ENCODE results near the gene ANKRD26.

GRCh38 chr10:27030060-27030459, 70.2 kb downstream of the ANKRD26 start:
- TF ChIP-seq POLR2A (IDR thresholded peaks at IDR 0.05; ENCODE audit: low read length) (no peak), GATA1 (IDR thresholded peaks at IDR 0.05; ENCODE audit: low read depth, low read length) (no peak)
